ENCODE measurements around the gene MOGAT1.

GRCh38 chr2:222751238-222751637 lies 79.8 kb downstream of the MOGAT1 start:
- no peak for TF ChIP-seq CHD4 (IDR thresholded peaks at IDR 0.05; ENCODE audit: borderline replicate concordance)
- no peak for TF ChIP-seq E2F6 (IDR thresholded peaks at IDR 0.05; ENCODE audit: borderline replicate concordance, low read depth)
- TF ChIP-seq ESRRA (IDR thresholded peaks at IDR 0.05; ENCODE audit: borderline replicate concordance, low read length): no peak
- no peak for TF ChIP-seq MAZ (IDR thresholded peaks at IDR 0.05; ENCODE audit: borderline replicate concordance, low read depth, low read length)
- no peak for TF ChIP-seq CTCF (IDR thresholded peaks at IDR 0.05)
- TF ChIP-seq POLR2A (IDR thresholded peaks at IDR 0.05; ENCODE audit: low read length): no peak
- no peak for TF ChIP-seq JUN (IDR thresholded peaks at IDR 0.05)
- TF ChIP-seq MAFK (IDR thresholded peaks at IDR 0.05; ENCODE audit: partially characterized antibody): no peak
